DND-41 (cell line): ENCODE results near the gene XXYLT1.

Experiments used
- EZH2 ChIP-seq: IDR thresholded peaks from 3 replicates; pipeline ENCODE4 v1.6.1; 2012; ENCODE audit warnings: borderline replicate concordance, low read depth, mild to moderate bottlenecking, moderate library complexity, low read length, inconsistent platforms; ENCODE audit not compliant: severe bottlenecking
- TF ChIP-seq, protein P1 (sequence below): IDR thresholded peaks from 2 replicates; pipeline ENCODE4 v1.5.1; 2012; ENCODE audit warnings: borderline replicate concordance, low read length, moderate library complexity, mild to moderate bottlenecking; ENCODE audit not compliant: poor library complexity, severe bottlenecking; ENCODE audit errors: extremely low read depth

DNA sequence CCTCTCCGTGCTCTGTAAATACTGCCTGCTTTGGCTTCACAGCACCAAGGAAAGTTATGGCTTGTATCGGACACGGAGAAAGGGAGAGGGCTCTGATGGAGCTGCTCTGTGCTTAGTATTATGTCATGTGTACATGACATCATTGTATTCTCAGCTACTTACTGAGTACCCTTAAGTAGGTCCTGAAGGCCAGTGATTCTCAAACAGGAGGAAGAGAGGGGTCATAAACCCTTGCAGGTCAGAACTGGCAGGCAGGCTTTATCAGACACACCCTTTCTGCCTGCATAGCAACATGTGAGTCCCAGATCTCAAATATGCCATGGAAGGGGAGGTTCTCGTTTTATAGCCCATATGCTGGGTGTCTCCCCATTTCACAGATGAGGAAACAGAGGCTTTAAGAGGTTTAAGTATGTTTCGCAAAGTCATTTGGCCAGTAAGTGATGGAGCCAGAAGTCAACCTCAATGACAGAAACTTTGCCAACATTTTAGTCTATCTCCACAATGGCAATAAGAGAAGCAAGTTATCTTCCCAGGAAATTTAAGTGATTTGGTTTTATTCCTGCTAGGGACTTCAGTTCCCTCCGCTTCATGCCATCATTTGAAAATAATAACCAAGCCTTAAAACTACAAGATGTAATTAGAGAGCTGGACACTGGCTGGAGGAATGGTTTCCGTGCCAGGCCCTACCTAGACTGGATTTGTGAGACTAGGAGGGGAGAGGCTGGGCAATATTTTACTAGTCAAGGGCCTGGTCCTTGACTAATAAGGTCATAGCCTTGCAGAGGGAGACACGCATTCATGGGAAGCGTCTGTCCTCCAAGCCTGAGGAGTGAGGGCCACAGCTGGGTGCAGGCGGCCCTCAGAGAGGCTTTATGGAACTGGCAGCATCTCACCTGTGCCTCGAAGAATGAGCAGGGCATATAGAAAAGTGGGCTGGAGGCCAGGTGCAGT, 133.0 kb downstream of the XXYLT1 start:
- TF ChIP-seq, protein P1, sequence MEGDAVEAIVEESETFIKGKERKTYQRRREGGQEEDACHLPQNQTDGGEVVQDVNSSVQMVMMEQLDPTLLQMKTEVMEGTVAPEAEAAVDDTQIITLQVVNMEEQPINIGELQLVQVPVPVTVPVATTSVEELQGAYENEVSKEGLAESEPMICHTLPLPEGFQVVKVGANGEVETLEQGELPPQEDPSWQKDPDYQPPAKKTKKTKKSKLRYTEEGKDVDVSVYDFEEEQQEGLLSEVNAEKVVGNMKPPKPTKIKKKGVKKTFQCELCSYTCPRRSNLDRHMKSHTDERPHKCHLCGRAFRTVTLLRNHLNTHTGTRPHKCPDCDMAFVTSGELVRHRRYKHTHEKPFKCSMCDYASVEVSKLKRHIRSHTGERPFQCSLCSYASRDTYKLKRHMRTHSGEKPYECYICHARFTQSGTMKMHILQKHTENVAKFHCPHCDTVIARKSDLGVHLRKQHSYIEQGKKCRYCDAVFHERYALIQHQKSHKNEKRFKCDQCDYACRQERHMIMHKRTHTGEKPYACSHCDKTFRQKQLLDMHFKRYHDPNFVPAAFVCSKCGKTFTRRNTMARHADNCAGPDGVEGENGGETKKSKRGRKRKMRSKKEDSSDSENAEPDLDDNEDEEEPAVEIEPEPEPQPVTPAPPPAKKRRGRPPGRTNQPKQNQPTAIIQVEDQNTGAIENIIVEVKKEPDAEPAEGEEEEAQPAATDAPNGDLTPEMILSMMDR: no peak
- TF ChIP-seq EZH2: no peak
